22Rv1 (cell line): ENCODE results near the gene IL1RAPL2.

Source experiments
- ZFX ChIP-seq: fragments of 450-650 bp; IDR thresholded peaks from 2 replicates; pipeline ENCODE4 v1.6.1; 2017; ENCODE audit warnings: antibody characterized with exemption, borderline replicate concordance
- TF ChIP-seq, protein P1 (sequence below): fragments of 450-650 bp; IDR thresholded peaks from 2 replicates; pipeline ENCODE4 v1.5.1; 2017; ENCODE audit warnings: mild to moderate bottlenecking

DNA sequence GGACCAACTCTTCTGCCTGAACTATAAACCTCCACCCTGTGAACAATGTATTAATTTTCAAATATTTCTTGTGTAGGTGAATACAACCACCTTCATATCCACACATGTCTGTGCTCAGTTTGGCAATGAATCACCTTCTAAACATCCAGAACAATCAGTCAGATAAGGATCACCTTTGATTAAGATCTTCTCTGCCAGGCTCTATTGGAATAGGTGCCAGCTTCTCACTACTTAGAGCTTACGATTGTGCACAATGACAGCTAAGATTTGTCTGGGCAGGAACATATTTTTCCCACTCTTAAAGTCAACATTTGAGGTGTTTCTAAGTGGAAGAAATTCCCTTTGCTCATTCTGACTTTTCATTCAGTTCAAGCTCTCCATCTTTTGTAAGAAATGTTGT lies 237.2 kb downstream of the IL1RAPL2 start:
- TF ChIP-seq, protein P1, sequence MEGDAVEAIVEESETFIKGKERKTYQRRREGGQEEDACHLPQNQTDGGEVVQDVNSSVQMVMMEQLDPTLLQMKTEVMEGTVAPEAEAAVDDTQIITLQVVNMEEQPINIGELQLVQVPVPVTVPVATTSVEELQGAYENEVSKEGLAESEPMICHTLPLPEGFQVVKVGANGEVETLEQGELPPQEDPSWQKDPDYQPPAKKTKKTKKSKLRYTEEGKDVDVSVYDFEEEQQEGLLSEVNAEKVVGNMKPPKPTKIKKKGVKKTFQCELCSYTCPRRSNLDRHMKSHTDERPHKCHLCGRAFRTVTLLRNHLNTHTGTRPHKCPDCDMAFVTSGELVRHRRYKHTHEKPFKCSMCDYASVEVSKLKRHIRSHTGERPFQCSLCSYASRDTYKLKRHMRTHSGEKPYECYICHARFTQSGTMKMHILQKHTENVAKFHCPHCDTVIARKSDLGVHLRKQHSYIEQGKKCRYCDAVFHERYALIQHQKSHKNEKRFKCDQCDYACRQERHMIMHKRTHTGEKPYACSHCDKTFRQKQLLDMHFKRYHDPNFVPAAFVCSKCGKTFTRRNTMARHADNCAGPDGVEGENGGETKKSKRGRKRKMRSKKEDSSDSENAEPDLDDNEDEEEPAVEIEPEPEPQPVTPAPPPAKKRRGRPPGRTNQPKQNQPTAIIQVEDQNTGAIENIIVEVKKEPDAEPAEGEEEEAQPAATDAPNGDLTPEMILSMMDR = no peak
- no peak for TF ChIP-seq ZFX
